ENCODE measurements around the gene ANKRD40CL.

DNA sequence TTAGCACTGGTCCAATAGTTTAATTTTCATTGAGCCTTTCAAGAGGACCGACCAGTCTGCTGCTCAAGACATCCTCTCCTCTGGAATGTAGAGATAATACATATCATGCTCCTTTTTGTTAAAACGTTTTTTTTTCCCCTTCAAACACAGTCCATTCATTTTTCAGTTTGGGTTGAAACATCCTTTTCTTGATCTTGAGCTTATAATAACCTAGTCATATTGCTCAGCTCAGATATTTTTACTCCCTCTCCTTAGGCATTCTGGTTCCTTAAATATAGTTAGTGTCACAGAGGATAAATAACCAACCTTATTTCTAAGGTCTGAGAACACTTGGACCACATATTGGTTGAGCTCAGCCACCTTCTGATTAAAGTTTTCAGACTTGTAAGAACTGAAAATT lies 12.8 kb downstream of the ANKRD40CL start:
- TF ChIP-seq, protein P1, sequence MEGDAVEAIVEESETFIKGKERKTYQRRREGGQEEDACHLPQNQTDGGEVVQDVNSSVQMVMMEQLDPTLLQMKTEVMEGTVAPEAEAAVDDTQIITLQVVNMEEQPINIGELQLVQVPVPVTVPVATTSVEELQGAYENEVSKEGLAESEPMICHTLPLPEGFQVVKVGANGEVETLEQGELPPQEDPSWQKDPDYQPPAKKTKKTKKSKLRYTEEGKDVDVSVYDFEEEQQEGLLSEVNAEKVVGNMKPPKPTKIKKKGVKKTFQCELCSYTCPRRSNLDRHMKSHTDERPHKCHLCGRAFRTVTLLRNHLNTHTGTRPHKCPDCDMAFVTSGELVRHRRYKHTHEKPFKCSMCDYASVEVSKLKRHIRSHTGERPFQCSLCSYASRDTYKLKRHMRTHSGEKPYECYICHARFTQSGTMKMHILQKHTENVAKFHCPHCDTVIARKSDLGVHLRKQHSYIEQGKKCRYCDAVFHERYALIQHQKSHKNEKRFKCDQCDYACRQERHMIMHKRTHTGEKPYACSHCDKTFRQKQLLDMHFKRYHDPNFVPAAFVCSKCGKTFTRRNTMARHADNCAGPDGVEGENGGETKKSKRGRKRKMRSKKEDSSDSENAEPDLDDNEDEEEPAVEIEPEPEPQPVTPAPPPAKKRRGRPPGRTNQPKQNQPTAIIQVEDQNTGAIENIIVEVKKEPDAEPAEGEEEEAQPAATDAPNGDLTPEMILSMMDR (IDR thresholded peaks at IDR 0.05): no peak
- TF ChIP-seq EZH2 (IDR thresholded peaks at IDR 0.05): no peak

Measured in neural progenitor cell (in vitro differentiated cells).